GM18519 (cell line): ENCODE data around the gene TSEN2.
"Not testable (repeated sequence)": the region's sequence is repeated elsewhere in the genome, so short reads cannot be mapped to it uniquely, and the experiment has no call there.

Source experiments
- ATAC-seq: cut with Tn5 transposase; IDR thresholded peaks from one replicate; pipeline ENCODE4 v1.9.1; 2021; ENCODE audit warnings: mild to moderate bottlenecking, moderate library complexity; ENCODE audit not compliant: unreplicated experiment, low FRiP score

Gene TSEN2

GRCh38 chr3:12470680-12471079 is 13.6 kb upstream of the TSEN2 start:
- ATAC-seq: no peak

- no peak for ATAC-seq
These were observed 13.0 kb upstream of the TSEN2 start for GRCh38 chr3:12471241-12471640.

GRCh38 chr3:12472000-12472610 is 12.2 kb upstream of the TSEN2 start:
- ATAC-seq: no peak

- no peak for ATAC-seq
These were observed 11.5 kb upstream of the TSEN2 start for GRCh38 chr3:12472796-12473195.

GRCh38 chr3:12473511-12473910 is 10.8 kb upstream of the TSEN2 start:
- no peak for ATAC-seq

- ATAC-seq: no peak
These were observed 7.9 kb upstream of the TSEN2 start for GRCh38 chr3:12476238-12476897.

- no peak for ATAC-seq
These were observed 7.0 kb upstream of the TSEN2 start for GRCh38 chr3:12477256-12477655.

- no peak for ATAC-seq
These were observed 6.0 kb upstream of the TSEN2 start for GRCh38 chr3:12478326-12478725.

- ATAC-seq: not testable (repeated sequence)
These were observed 5.1 kb upstream of the TSEN2 start for GRCh38 chr3:12479198-12479597.

- ATAC-seq: no peak
These were observed 4.3 kb upstream of the TSEN2 start for GRCh38 chr3:12479919-12480427.

- no peak for ATAC-seq
These were observed 870 bp upstream of the TSEN2 start for GRCh38 chr3:12483410-12483809.

GRCh38 chr3:12483872-12484197 is 445 bp upstream of the TSEN2 start:
- ATAC-seq: no peak

GRCh38 chr3:12484983-12485327 is 675 bp downstream of the TSEN2 start:
- ATAC-seq: no peak

- no peak for ATAC-seq
These were observed 1.7 kb downstream of the TSEN2 start for GRCh38 chr3:12486001-12486400.

GRCh38 chr3:12486916-12487315 is 2.6 kb downstream of the TSEN2 start:
- ATAC-seq: no peak

- ATAC-seq: no peak
These were observed 3.1 kb downstream of the TSEN2 start for GRCh38 chr3:12487336-12487735.

- no peak for ATAC-seq
These were observed 3.5 kb downstream of the TSEN2 start for GRCh38 chr3:12487786-12488185.

- no peak for ATAC-seq
These were observed 5.1 kb downstream of the TSEN2 start for GRCh38 chr3:12489368-12489767.

GRCh38 chr3:12489832-12490231 is 5.6 kb downstream of the TSEN2 start:
- no peak for ATAC-seq

GRCh38 chr3:12490547-12490946 is 6.3 kb downstream of the TSEN2 start:
- ATAC-seq: no peak

GRCh38 chr3:12495749-12496452 is 11.6 kb downstream of the TSEN2 start:
- ATAC-seq: no peak

GRCh38 chr3:12496453-12496761 is 12.1 kb downstream of the TSEN2 start:
- no peak for ATAC-seq
